Neural progenitor cell (in vitro differentiated cells): ENCODE measurements around the gene LILRB3. TPM values are rescaled to one million over a fixed set of nuclear protein-coding genes. Genes with fewer than 3 reads are reported as not detected.
"Not testable (repeated sequence)": the region's sequence is repeated elsewhere in the genome, so short reads cannot be mapped to it uniquely, and the experiment has no call there.

Source experiments
- DNase-seq: peaks from one replicate; pipeline ENCODE4 v3.0.0-alpha.2; 2016; ENCODE audit warnings: low spot score
- H2AFZ ChIP-seq: fragments of 200-600 bp; sonication (generic); replicated peaks from 2 replicates; pipeline ENCODE4 v1.6.1; 2016; ENCODE audit warnings: antibody characterized with exemption
- H3F3A ChIP-seq: fragments of 200-600 bp; sonication (generic); 2 replicates; pipeline ENCODE4 v1.6.1; 2016; ENCODE audit warnings: antibody characterized with exemption, low read depth
- H3K27ac ChIP-seq: fragments of 200-600 bp; sonication (generic); 2 replicates; pipeline ENCODE4 v1.5.1; 2016; ENCODE audit warnings: mild to moderate bottlenecking
- H3K27me3 ChIP-seq: fragments of 200-600 bp; sonication (generic); 2 replicates; pipeline ENCODE4 v1.6.1; 2016; ENCODE audit warnings: mild to moderate bottlenecking, moderate library complexity
- H3K36me3 ChIP-seq: fragments of 200-600 bp; sonication (generic); 2 replicates; pipeline ENCODE4 v1.5.1; 2016
- H3K4me1 ChIP-seq: fragments of 200-600 bp; sonication (generic); 2 replicates; pipeline ENCODE4 v1.6.1; 2016; ENCODE audit warnings: mixed run types
- H3K4me2 ChIP-seq: fragments of 200-600 bp; sonication (generic); 2 replicates; pipeline ENCODE4 v1.6.1; 2016
- H3K4me3 ChIP-seq: fragments of 200-600 bp; sonication (generic); 2 replicates; pipeline ENCODE4 v1.5.1; 2016
- H3K79me2 ChIP-seq: fragments of 200-600 bp; sonication (generic); 2 replicates; pipeline ENCODE4 v1.6.1; 2016; ENCODE audit warnings: low read depth
- H3K9ac ChIP-seq: fragments of 200-600 bp; sonication (generic); 2 replicates; pipeline ENCODE4 v1.6.1; 2016
- H3K9me3 ChIP-seq: fragments of 200-600 bp; sonication (generic); 2 replicates; pipeline ENCODE4 v1.5.1; 2016; ENCODE audit warnings: low read depth
- H4K20me1 ChIP-seq: fragments of 200-600 bp; sonication (generic); 2 replicates; pipeline ENCODE4 v1.6.1; 2016; ENCODE audit warnings: low read depth
- H3K27ac Mint-ChIP-seq: 3 replicates; pipeline ENCODE4 v1.8.0; 2021; ENCODE audit warnings: mixed read lengths
- H3K27me3 Mint-ChIP-seq: 2 replicates; pipeline ENCODE4 v1.8.0; 2022; ENCODE audit warnings: low read depth, mild to moderate bottlenecking, inconsistent platforms, moderate library complexity, mixed read lengths; ENCODE audit not compliant: insufficient read depth
- H3K36me3 Mint-ChIP-seq: 3 replicates; pipeline ENCODE4 v1.8.0; 2021; ENCODE audit warnings: mixed read lengths
- H3K4me1 Mint-ChIP-seq: 3 replicates; pipeline ENCODE4 v1.8.0; 2021; ENCODE audit warnings: mixed read lengths
- H3K4me3 Mint-ChIP-seq: 3 replicates; pipeline ENCODE4 v1.8.0; 2021; ENCODE audit warnings: mild to moderate bottlenecking, moderate library complexity, mixed read lengths
- H3K9me3 Mint-ChIP-seq: 3 replicates; pipeline ENCODE4 v1.8.0; 2020; ENCODE audit warnings: mixed read lengths
- EZH2 ChIP-seq: fragments of 200-600 bp; sonication (generic); IDR thresholded peaks from 2 replicates; pipeline ENCODE4 v1.6.1; 2017; ENCODE audit warnings: antibody characterized with exemption, mild to moderate bottlenecking, moderate library complexity
- EZH2phosphoT487 ChIP-seq: fragments of 200-600 bp; sonication (generic); IDR thresholded peaks from 2 replicates; pipeline ENCODE4 v1.6.1; 2017; ENCODE audit warnings: antibody characterized with exemption
- total RNA-seq: library from RNA; depleted of rRNA; stranded (reverse); fragments of >200 nt; gene quantifications from 2 replicates; pipeline ENCODE4 v1.2.3, GENCODE V29; 2015; ENCODE audit warnings: low replicate concordance
- TF ChIP-seq, protein P1 (sequence below): fragments of 200-600 bp; sonication (generic); IDR thresholded peaks from 2 replicates; pipeline ENCODE4 v1.5.1; 2017; ENCODE audit warnings: antibody characterized with exemption, mild to moderate bottlenecking

Gene LILRB3
- total RNA-seq, 1 donor from 2014 or later = not detected

DNA sequence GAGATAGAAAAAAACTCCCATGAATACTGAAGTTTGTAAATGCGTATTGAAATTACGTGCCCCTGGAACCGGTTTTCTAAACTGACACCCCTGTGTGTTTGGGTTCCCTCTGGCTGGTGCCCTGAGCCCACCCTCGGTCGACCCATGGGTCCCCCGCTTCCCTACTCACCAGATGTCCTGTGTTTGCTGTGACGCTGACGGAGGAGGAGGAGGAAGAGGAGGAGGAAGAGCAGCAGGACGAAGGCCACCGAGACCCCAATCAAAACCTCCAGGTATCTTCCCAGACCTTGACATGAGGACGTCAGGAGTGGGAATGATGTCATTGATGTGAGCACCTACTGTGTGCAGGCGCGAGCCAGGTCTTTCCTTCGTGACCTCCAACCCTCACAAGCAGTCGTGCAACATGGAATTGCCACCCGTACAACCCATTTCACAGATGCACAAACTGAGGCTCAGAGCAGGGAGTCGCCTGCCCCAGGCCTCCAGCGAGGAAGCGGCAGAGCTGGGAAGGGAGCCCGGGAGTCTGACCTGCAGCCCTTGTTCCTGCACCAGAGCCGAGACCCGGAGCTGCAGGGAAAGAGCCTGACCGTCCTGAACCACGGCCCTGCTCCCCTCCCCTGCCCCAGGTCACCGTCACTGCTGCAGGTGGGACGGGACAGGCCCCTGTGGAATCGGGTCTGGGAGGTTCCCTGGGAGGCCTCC, 3.7 kb downstream of the LILRB3 start:
- H3K9ac ChIP-seq = no peak overlapping the region
- peaks cover 27% of the 10 kb centered on the region for H3K4me1 Mint-ChIP-seq
- peak overlapping the region; percentile 41 for H3K4me3 Mint-ChIP-seq
- peaks cover 6% of the 10 kb centered on the region for H3K27me3 Mint-ChIP-seq
- no peak overlapping the region for H3K4me2 ChIP-seq
- H3K79me2 ChIP-seq = no peaks in the 10 kb centered on the region
- no peaks in the 10 kb centered on the region for H3F3A ChIP-seq
- H3K36me3 Mint-ChIP-seq = peaks cover 4% of the 10 kb centered on the region
- peak overlapping the region; percentile 69 for H3K27ac Mint-ChIP-seq
- H3K9me3 ChIP-seq = no peaks in the 10 kb centered on the region
- no peak overlapping the region for H3K4me3 ChIP-seq
- H4K20me1 ChIP-seq = no peaks in the 10 kb centered on the region
- H3K36me3 ChIP-seq = no peaks in the 10 kb centered on the region
- no peak overlapping the region for H2AFZ ChIP-seq
- no peak for TF ChIP-seq EZH2phosphoT487
- TF ChIP-seq EZH2 = no peak
- TF ChIP-seq, protein P1, sequence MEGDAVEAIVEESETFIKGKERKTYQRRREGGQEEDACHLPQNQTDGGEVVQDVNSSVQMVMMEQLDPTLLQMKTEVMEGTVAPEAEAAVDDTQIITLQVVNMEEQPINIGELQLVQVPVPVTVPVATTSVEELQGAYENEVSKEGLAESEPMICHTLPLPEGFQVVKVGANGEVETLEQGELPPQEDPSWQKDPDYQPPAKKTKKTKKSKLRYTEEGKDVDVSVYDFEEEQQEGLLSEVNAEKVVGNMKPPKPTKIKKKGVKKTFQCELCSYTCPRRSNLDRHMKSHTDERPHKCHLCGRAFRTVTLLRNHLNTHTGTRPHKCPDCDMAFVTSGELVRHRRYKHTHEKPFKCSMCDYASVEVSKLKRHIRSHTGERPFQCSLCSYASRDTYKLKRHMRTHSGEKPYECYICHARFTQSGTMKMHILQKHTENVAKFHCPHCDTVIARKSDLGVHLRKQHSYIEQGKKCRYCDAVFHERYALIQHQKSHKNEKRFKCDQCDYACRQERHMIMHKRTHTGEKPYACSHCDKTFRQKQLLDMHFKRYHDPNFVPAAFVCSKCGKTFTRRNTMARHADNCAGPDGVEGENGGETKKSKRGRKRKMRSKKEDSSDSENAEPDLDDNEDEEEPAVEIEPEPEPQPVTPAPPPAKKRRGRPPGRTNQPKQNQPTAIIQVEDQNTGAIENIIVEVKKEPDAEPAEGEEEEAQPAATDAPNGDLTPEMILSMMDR = no peak
- H3K27ac ChIP-seq = no peak overlapping the region
- DNase-seq = no peak
- H3K4me1 ChIP-seq = no peaks in the 10 kb centered on the region
- H3K27me3 ChIP-seq = peaks cover 4% of the 10 kb centered on the region
- H3K9me3 Mint-ChIP-seq = no peaks in the 10 kb centered on the region

DNA sequence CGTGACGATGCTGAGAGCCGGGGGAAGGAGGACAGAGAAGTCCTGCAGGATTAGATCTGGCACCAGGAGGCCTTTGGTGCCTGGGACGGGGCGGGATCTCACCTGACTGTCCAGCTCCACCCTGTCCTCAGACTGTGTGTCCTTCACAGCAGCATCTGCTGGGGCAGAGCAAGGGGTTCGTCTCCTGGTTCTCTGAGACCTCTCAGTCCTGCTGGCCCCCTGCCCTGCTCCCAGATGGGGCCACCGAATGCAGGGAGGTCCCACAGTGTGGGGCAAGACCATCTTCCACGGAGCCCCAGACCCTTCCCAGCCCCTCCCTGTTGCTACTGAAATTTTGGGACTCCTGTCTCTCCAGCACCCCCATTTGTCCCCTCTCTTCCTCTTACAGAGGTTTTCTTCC, 4.5 kb downstream of the LILRB3 start:
- Histone ChIP-seq H3K4me2 (no peak overlapping the region), H3K27ac (no peak overlapping the region), H3F3A (no peaks in the 10 kb centered on the region), H3K4me3 (no peak overlapping the region), H3K36me3 (no peaks in the 10 kb centered on the region), H4K20me1 (no peaks in the 10 kb centered on the region), H3K27me3 (peaks cover 3% of the 10 kb centered on the region), H3K79me2 (no peaks in the 10 kb centered on the region), H3K9me3 (no peaks in the 10 kb centered on the region), H3K4me1 (no peaks in the 10 kb centered on the region), H2AFZ (no peak overlapping the region), H3K9ac (no peak overlapping the region)
- Mint-ChIP-seq H3K27ac (peak overlapping the region; percentile 69), H3K27me3 (peaks cover 6% of the 10 kb centered on the region), H3K4me3 (no peak overlapping the region), H3K4me1 (peaks cover 26% of the 10 kb centered on the region), H3K36me3 (peaks cover 5% of the 10 kb centered on the region), H3K9me3 (no peaks in the 10 kb centered on the region)
- no peak for TF ChIP-seq EZH2
- TF ChIP-seq EZH2phosphoT487 = no peak
- TF ChIP-seq, protein P1 = no peak
- DNase-seq = no peak

DNA sequence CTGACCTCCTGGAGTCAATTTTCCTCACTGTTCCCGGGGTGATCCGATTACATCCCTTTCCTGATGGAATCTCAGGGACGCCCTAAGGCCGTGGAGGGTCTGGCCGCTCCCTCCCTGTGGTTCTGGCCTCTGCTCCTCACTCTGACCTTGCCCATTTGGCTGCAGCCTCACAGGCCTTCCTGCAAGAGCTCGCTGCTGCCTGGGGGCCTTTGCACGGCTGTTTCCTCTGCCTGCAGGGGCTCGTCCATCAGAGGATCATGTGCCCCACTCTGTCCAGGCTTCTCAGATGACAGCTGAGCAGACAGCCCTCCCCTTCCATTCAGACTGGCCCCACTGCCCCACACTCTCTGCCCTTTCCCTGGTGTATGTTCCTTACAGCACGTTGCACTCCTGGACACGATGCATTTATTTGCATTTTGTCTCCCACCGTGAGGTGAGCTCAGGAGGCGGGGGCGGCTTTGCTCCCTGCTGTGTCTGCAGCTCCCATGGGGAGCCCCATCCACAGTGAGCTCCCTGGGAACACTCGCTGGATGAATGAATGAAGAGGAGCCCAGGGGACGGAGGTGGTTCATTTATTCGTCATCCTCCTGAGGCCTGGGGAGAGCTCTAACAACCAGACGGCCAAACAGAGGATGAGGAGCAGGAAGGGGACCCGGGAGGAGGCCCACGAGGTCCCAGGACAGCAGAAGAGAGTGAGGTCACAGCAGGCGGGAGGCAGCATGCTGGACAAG, 5.1 kb downstream of the LILRB3 start:
- H3K9me3 ChIP-seq, H3K9me3 Mint-ChIP-seq, H3K36me3 Mint-ChIP-seq, H3K4me1 ChIP-seq, H3K4me3 ChIP-seq, H3K4me2 ChIP-seq, DNase-seq, H4K20me1 ChIP-seq, H3K27me3 ChIP-seq, H3F3A ChIP-seq, H3K79me2 ChIP-seq, H2AFZ ChIP-seq, H3K27me3 Mint-ChIP-seq, H3K9ac ChIP-seq, H3K27ac ChIP-seq, H3K36me3 ChIP-seq: not testable (repeated sequence)
- peak overlapping the region; percentile 18 for H3K4me3 Mint-ChIP-seq
- H3K4me1 Mint-ChIP-seq = peaks cover 28% of the 10 kb centered on the region
- peak overlapping the region; percentile 60 for H3K27ac Mint-ChIP-seq

DNA sequence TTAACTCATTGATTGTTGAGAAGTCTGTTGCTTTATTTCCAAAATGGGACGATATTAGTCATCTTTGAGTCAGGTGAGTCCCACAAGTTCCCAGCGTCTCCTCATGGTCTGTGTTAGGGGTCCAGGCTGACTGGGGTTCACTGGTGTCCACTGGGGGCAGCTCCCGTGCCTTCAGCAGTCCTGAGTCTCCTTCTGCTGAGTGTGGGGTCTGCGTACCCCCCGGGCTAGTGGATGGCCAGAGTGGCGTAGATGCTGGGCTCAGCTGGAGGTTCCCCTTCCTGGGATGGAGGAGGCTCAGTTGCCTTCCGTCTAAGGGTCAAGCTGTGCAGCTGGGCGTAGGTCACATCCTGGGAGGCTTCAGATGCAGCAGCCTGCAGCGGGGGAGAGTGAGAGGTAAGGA, 5.9 kb downstream of the LILRB3 start:
- Mint-ChIP-seq H3K36me3 (peaks cover 6% of the 10 kb centered on the region), H3K9me3 (no peaks in the 10 kb centered on the region), H3K4me3 (peak overlapping the region; percentile 5), H3K4me1 (peaks cover 28% of the 10 kb centered on the region), H3K27ac (peak overlapping the region; percentile 69), H3K27me3 (peaks cover 6% of the 10 kb centered on the region)
- TF ChIP-seq EZH2 (no peak), EZH2phosphoT487 (no peak)
- TF ChIP-seq, protein P1 = no peak
- Histone ChIP-seq H2AFZ (no peak overlapping the region), H3F3A (no peaks in the 10 kb centered on the region), H3K36me3 (no peaks in the 10 kb centered on the region), H3K79me2 (no peaks in the 10 kb centered on the region), H4K20me1 (no peaks in the 10 kb centered on the region), H3K4me1 (no peaks in the 10 kb centered on the region), H3K4me2 (no peak overlapping the region), H3K27ac (no peak overlapping the region), H3K27me3 (no peaks in the 10 kb centered on the region), H3K4me3 (no peak overlapping the region), H3K9me3 (no peaks in the 10 kb centered on the region), H3K9ac (no peak overlapping the region)
- no peak for DNase-seq

DNA sequence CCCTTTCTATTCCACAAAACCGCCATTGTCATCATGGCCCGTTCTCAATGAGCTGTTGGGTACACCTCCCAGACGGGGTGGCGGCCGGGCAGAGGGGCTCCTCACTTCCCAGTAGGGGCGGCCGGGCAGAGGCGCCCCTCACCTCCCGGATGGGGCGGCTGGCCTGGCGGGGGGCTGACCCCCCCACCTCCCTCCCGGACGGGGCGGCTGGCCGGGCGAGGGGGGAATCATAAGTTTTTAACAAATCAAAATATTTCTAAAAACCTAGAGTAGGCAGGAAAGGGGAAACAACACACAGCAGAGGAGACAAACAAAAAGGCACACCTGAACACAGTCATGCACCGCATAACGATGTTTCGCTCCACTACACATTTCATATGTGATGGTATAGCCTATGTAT, 8.1 kb downstream of the LILRB3 start:
- H3K4me3 Mint-ChIP-seq, H3K27ac Mint-ChIP-seq, H3K27me3 ChIP-seq, H3K36me3 ChIP-seq, DNase-seq, H3K4me1 ChIP-seq, H3K9me3 ChIP-seq, H3K4me2 ChIP-seq, H3K4me3 ChIP-seq, H3K27me3 Mint-ChIP-seq, H3K9me3 Mint-ChIP-seq, H4K20me1 ChIP-seq, H2AFZ ChIP-seq, H3K27ac ChIP-seq, H3F3A ChIP-seq, H3K9ac ChIP-seq, H3K79me2 ChIP-seq: not testable (repeated sequence)
- Mint-ChIP-seq H3K36me3 (peaks cover 11% of the 10 kb centered on the region), H3K4me1 (peaks cover 32% of the 10 kb centered on the region)
